SK-N-SH (cell line): Measurements from ENCODE around the gene SPRN. TPM values are rescaled to one million over a fixed set of nuclear protein-coding genes. Genes with fewer than 3 reads are reported as not detected.

Experiments
- CTCF ChIA-PET: fragments of 300-600, 350-600 bp; formaldehyde crosslinking; extraction: SDS; loops from one replicate; lab custom pipeline; 2021; lab: Yijun Ruan, JAX
- POLR2A ChIA-PET: fragments of 350-600 bp; sonication (Branson Sonifier 250); formaldehyde crosslinking; extraction: SDS; loops from one replicate; lab custom pipeline; 2020; ENCODE audit warnings: antibody characterized with exemption, inconsistent platforms; lab: Yijun Ruan, JAX
- DNase-seq: peaks from one replicate; pipeline ENCODE4 v3.0.0; 2012
- H2AFZ ChIP-seq: fragments of 200-600 bp; sonication (generic); 2 replicates; pipeline ENCODE4 v1.8.1; 2016; ENCODE audit warnings: antibody characterized with exemption, mild to moderate bottlenecking, low read depth
- H3F3A ChIP-seq: fragments of 200-600 bp; sonication (generic); replicated peaks from 2 replicates; pipeline ENCODE3; 2016; ENCODE audit warnings: antibody characterized with exemption, mild to moderate bottlenecking; ENCODE audit not compliant: insufficient read depth
- H3K27ac ChIP-seq, 2 experiments: fragments of 200-500 bp in 1 of 2; fragments of 200-600 bp in 1 of 2; sonication (Bioruptor generic) in 1 of 2; sonication (generic), shearing (Covaris generic) in 1 of 2; 2 replicates each; pipeline versions ENCODE4 v1.5.1 to v1.6.1; 2014 to 2016; ENCODE audit warnings: low read depth in 2 of 2, inconsistent platforms in 1 of 2, low read length in 1 of 2, mild to moderate bottlenecking in 1 of 2, mixed read lengths in 1 of 2
- H3K27me3 ChIP-seq: fragments of 200-600 bp; sonication (generic), shearing (Covaris generic); 2 replicates; pipeline ENCODE4 v1.6.1; 2016; ENCODE audit warnings: mixed run types; ENCODE audit not compliant: insufficient read depth
- H3K36me3 ChIP-seq, 2 experiments: fragments of 200-500 bp in 1 of 2; fragments of 200-600 bp in 1 of 2; sonication (Bioruptor generic) in 1 of 2; sonication (generic) in 1 of 2; replicated peaks in 1 of 2; 2 replicates each; pipeline versions ENCODE3 to v1.5.1; 2014 to 2016; ENCODE audit warnings: low read length in 1 of 2, mild to moderate bottlenecking in 1 of 2; ENCODE audit not compliant: insufficient read depth in 2 of 2, control insufficient read depth in 1 of 2
- H3K4me1 ChIP-seq, 2 experiments: fragments of 200-500 bp in 1 of 2; fragments of 200-600 bp in 1 of 2; sonication (Bioruptor generic) in 1 of 2; sonication (generic), shearing (Covaris generic) in 1 of 2; 2 replicates each; pipeline versions ENCODE4 v1.5.1 to v1.6.1; 2014 to 2016; ENCODE audit warnings: low read depth in 1 of 2, low read length in 1 of 2, mixed run types in 1 of 2; ENCODE audit not compliant: insufficient read depth in 2 of 2, control insufficient read depth in 1 of 2
- H3K4me2 ChIP-seq: fragments of 200-600 bp; sonication (generic), shearing (Covaris generic); 2 replicates; pipeline ENCODE4 v1.6.1; 2017; ENCODE audit warnings: mixed run types
- H3K4me3 ChIP-seq, 2 experiments: fragments of 200-500 bp in 1 of 2; fragments of 200-600 bp in 1 of 2; sonication (Bioruptor generic) in 1 of 2; sonication (generic), shearing (Covaris generic) in 1 of 2; 2 replicates each; pipeline versions ENCODE4 v1.5.1 to v1.8.1; 2014 to 2016; ENCODE audit warnings: low read depth in 2 of 2, inconsistent platforms in 1 of 2, low read length in 1 of 2, mild to moderate bottlenecking in 1 of 2, mixed read lengths in 1 of 2, moderate library complexity in 1 of 2
- H3K79me2 ChIP-seq: fragments of 200-600 bp; sonication (generic); 2 replicates; pipeline ENCODE4 v1.8.1; 2017; ENCODE audit warnings: mild to moderate bottlenecking; ENCODE audit not compliant: insufficient read depth
- H3K9ac ChIP-seq: fragments of 200-600 bp; sonication (generic); 2 replicates; pipeline ENCODE4 v1.6.1; 2017; ENCODE audit warnings: mixed run types
- H3K9me2 ChIP-seq: fragments of 200-600 bp; sonication (generic); 2 replicates; pipeline ENCODE4 v1.6.1; 2017; ENCODE audit warnings: mixed run types
- H3K9me3 ChIP-seq: fragments of 200-600 bp; sonication (generic); 2 replicates; pipeline ENCODE4 v1.6.1; 2017; ENCODE audit warnings: mixed run types, mild to moderate bottlenecking, moderate library complexity
- H4K20me1 ChIP-seq: fragments of 200-600 bp; sonication (generic); 2 replicates; pipeline ENCODE4 v1.6.1; 2017; ENCODE audit warnings: mild to moderate bottlenecking, mixed run types; ENCODE audit not compliant: insufficient read depth
- EP300 ChIP-seq, 2 experiments: IDR thresholded peaks; 2 replicates each; pipeline versions ENCODE4 v1.4.0 to v1.6.1; 2012; ENCODE audit warnings: borderline replicate concordance in 1 of 2, low read depth in 1 of 2, low read length in 1 of 2
- EZH2phosphoT487 ChIP-seq: fragments of 200-600 bp; sonication (generic); IDR thresholded peaks from 2 replicates; pipeline ENCODE4 v1.6.1; 2017; ENCODE audit warnings: low read depth, mixed run types, mild to moderate bottlenecking, antibody characterized with exemption, moderate library complexity, borderline replicate concordance
- FOSL2 ChIP-seq: IDR thresholded peaks from 2 replicates; pipeline ENCODE4 v1.4.0; 2012; ENCODE audit warnings: low read depth, mild to moderate bottlenecking, moderate library complexity, borderline replicate concordance
- GATA2 ChIP-seq: sonication (generic); formaldehyde crosslinking; IDR thresholded peaks from 2 replicates; pipeline ENCODE4 v1.5.0; 2020; ENCODE audit warnings: mild to moderate bottlenecking, missing genetic modification reagents
- NFIC ChIP-seq: IDR thresholded peaks from 2 replicates; pipeline ENCODE4 v1.4.0; 2012; ENCODE audit warnings: borderline replicate concordance
- RAD21 ChIP-seq: IDR thresholded peaks from 2 replicates; pipeline ENCODE4 v1.6.1; 2012; ENCODE audit warnings: mild to moderate bottlenecking, low read length
- REST ChIP-seq: IDR thresholded peaks from 2 replicates; pipeline ENCODE4 v1.6.1; 2012; ENCODE audit warnings: mild to moderate bottlenecking, low read depth, low read length, moderate library complexity
- RFX5 ChIP-seq: IDR thresholded peaks from 2 replicates; pipeline ENCODE4 v1.6.1; 2012; ENCODE audit warnings: mild to moderate bottlenecking, improper control_type of control experiment, low read length
- RXRA ChIP-seq: IDR thresholded peaks from 2 replicates; pipeline ENCODE4 v1.4.0; 2012; ENCODE audit warnings: low read depth, mild to moderate bottlenecking, borderline replicate concordance
- SIN3A ChIP-seq: IDR thresholded peaks from 2 replicates; pipeline ENCODE4 v1.6.1; 2012; ENCODE audit warnings: low read depth, mild to moderate bottlenecking, low read length, moderate library complexity, borderline replicate concordance
- TEAD4 ChIP-seq: IDR thresholded peaks from 2 replicates; pipeline ENCODE4 v1.4.0; 2012; ENCODE audit warnings: mild to moderate bottlenecking, borderline replicate concordance; ENCODE audit not compliant: insufficient read depth
- YY1 ChIP-seq: IDR thresholded peaks from 2 replicates; pipeline ENCODE4 v1.4.0; 2012; ENCODE audit warnings: low read depth, mild to moderate bottlenecking
- WGBS: methylation state at CpG from one replicate; pipeline ENCODE4 v1.1.6; 2017; ENCODE audit warnings: low lambda C conversion rate; 5-methylcytosine and 5-hydroxymethylcytosine counted together
- polyA plus RNA-seq, 3 experiments: library from polyadenylated mRNA; depleted of rRNA; stranded (reverse); fragments of >200 nt; gene quantifications; 2 replicates each; pipeline ENCODE4 v1.2.3, GENCODE V29; 2012

Gene SPRN
- polyA plus RNA-seq, 1 of the 3 experiments (the other 2 are of a cell fraction): 1.2 TPM

- POLR2A ChIA-PET: no interaction called here
- 46% methylated on average over 7 of the region's 7 CpGs for WGBS
- Histone ChIP-seq H3K9me2 (no peaks in the 10 kb centered on the region), H3K79me2 (no peaks in the 10 kb centered on the region), H3K27ac (no peak overlapping the region)
- no peak for TF ChIP-seq RAD21
- TF ChIP-seq, all 33 proteins: peak for 0
- no peak overlapping the region for H2AFZ ChIP-seq
- H3K27me3 ChIP-seq: no peaks in the 10 kb centered on the region
- H3K9me3 ChIP-seq: no peaks in the 10 kb centered on the region
- no peak overlapping the region for H3K4me3 ChIP-seq
- no peak for DNase-seq
- CTCF ChIA-PET: no interaction called here
- no peaks in the 10 kb centered on the region for H4K20me1 ChIP-seq
- no peaks in the 10 kb centered on the region for H3K4me1 ChIP-seq
- H3K36me3 ChIP-seq: no peaks in the 10 kb centered on the region
- H3F3A ChIP-seq: no peaks in the 10 kb centered on the region
- no peak overlapping the region for H3K4me2 ChIP-seq
- no peak overlapping the region for H3K9ac ChIP-seq
Measured at GRCh38 chr10:133461027-133461426, 36.6 kb upstream of the SPRN start.

DNA sequence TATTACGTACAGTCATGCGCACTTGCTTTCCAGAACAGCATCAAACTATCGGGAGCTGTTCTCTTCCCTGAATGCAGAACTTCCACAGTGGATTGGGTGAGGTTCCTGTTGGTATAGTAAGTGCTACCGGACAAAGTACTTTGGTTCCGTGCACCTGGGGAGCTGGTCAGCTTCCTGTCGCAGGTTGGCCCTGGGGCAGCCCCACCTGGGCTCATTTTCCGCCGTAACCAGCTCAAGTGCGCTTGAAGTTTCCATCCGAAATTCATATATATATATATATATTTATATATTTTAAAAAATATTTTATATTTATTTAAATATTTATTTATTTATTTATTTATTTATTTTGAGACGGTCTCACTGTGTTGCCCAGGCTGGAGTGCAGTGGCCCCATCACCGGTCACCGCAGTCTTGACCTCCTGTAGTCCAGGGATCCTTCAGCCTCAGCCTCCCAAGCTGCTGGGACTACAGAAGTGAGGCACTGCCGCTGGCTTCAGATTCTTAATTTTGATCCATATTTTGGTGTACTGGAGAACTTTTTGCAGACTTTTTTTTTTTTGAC, 35.9 kb upstream of the SPRN start:
- Histone ChIP-seq H3K4me2 (no peak overlapping the region), H4K20me1 (no peaks in the 10 kb centered on the region), H3K27me3 (no peaks in the 10 kb centered on the region), H3K36me3 (no peaks in the 10 kb centered on the region), H3K27ac (no peak overlapping the region), H3K79me2 (no peaks in the 10 kb centered on the region), H3K4me1 (no peaks in the 10 kb centered on the region), H3K9me3 (no peaks in the 10 kb centered on the region), H2AFZ (no peak overlapping the region), H3F3A (no peaks in the 10 kb centered on the region), H3K9ac (no peak overlapping the region), H3K9me2 (no peaks in the 10 kb centered on the region), H3K4me3 (no peak overlapping the region)
- WGBS: 71% methylated on average over 13 of the region's 14 CpGs
- DNase-seq: no peak
- CTCF ChIA-PET: no interaction called here
- TF ChIP-seq NFIC: no peak
- TF ChIP-seq TEAD4: no peak
- TF ChIP-seq REST: no peak
- TF ChIP-seq FOSL2: no peak
- TF ChIP-seq EP300 (IDR thresholded peaks at IDR 0.05; ENCODE audit: borderline replicate concordance in 1 of 2, low read depth in 1 of 2, low read length in 1 of 2): no peak
- TF ChIP-seq SIN3A: no peak
- TF ChIP-seq RFX5: no peak
- no peak for TF ChIP-seq YY1
- no peak for TF ChIP-seq EZH2phosphoT487
- TF ChIP-seq GATA2 (CRISPR knock-in tag): no peak
- TF ChIP-seq RXRA: no peak
- POLR2A ChIA-PET: no interaction called here
